HEK293T (cell line): ENCODE data around the gene C1D.
"Not testable (repeated sequence)": the region's sequence is repeated elsewhere in the genome, so short reads cannot be mapped to it uniquely, and the experiment has no call there.

Experiments used
- BHLHE40 ChIP-seq: fragments of 450-650 bp; IDR thresholded peaks from 2 replicates; pipeline ENCODE4 v1.6.1; 2016; ENCODE audit warnings: mild to moderate bottlenecking, moderate library complexity, borderline replicate concordance
- CTBP1 ChIP-seq: fragments of 450-650 bp; IDR thresholded peaks from 2 replicates; pipeline ENCODE4 v1.6.1; 2016; ENCODE audit warnings: borderline replicate concordance
- FOXM1 ChIP-seq: fragments of 450-650 bp; IDR thresholded peaks from 2 replicates; pipeline ENCODE4 v1.6.1; 2017; ENCODE audit warnings: mild to moderate bottlenecking, borderline replicate concordance
- HDGF ChIP-seq: fragments of 450-650 bp; IDR thresholded peaks from 2 replicates; pipeline ENCODE4 v1.6.1; 2017; ENCODE audit warnings: antibody characterized with exemption, borderline replicate concordance
- L3MBTL2 ChIP-seq: fragments of 450-650 bp; conservative IDR thresholded peaks from 2 replicates; pipeline ENCODE4 v1.6.1; 2016; ENCODE audit warnings: mild to moderate bottlenecking
- SP1 ChIP-seq: fragments of 450-650 bp; IDR thresholded peaks from 2 replicates; pipeline ENCODE4 v1.6.1; 2017
- ZNF384 ChIP-seq: fragments of 450-650 bp; IDR thresholded peaks from 2 replicates; pipeline ENCODE4 v1.6.1; 2016

DNA sequence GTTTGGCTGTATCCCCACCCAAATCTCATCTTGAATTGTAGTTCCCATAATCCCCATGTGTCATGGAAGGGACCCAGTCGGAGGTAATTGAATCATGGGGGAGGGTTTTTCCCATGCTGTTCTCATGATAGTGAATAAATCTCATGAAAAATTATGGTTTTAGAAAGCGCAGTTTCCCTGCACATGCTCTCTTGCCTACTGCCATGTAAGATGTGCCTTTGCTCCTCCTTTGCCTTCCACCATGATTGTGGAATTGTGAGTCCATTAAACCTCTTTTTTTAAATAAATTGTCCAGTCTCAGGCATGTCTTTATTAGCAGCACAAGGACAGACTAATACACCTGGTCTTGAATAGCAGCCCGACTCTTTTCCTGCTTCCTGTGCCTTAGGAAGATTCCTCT, 68.7 kb downstream of the C1D start:
- not testable (repeated sequence) for TF ChIP-seq L3MBTL2, CTBP1, BHLHE40, SP1, HDGF, ZNF384, FOXM1
